HL-60/S4 treated with phorbol 12-myristate 13-acetate at 8.2 ng/mL for 4 days and 3 days (cell line): ENCODE measurements around the gene EYA2.

Experiments used
- in situ Hi-C: fragments of 300-500 bp; cut with MboI; formaldehyde crosslinking; loops from 2 replicates; pipeline ENCODE4 v1.15.0; 2022; ENCODE audit warnings: low sequenced_read_pairs

EYA2 gene

DNA sequence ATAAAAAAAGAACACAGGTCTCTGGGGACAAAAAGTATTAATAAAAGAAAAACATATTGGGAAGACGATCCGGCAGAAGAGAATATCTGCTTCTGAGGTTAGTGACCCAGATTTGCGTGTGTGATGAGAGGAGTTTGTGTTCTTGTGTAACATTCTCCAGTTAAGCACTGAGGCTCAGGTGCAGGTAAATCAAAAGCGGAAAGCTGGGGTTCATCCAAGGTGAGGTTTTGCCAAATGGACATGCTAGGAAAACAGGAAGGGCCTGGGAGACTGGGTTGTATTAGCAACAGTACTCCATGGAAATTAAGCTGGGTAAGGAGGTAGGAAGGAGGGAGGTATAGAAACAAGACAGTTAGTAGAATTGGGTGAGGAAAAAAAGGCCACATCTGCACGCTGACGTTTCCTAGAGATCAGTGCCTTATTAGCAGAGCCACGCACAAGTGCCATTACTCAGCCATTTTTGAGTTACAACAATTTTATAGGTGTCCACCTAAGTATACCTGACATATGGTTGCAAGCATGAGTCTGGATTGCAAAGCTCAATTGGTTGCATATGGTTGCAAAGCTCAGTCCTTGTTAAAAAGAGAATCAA is 322.3 kb downstream of the EYA2 start:
- in situ Hi-C loops, result no loop called here

DNA sequence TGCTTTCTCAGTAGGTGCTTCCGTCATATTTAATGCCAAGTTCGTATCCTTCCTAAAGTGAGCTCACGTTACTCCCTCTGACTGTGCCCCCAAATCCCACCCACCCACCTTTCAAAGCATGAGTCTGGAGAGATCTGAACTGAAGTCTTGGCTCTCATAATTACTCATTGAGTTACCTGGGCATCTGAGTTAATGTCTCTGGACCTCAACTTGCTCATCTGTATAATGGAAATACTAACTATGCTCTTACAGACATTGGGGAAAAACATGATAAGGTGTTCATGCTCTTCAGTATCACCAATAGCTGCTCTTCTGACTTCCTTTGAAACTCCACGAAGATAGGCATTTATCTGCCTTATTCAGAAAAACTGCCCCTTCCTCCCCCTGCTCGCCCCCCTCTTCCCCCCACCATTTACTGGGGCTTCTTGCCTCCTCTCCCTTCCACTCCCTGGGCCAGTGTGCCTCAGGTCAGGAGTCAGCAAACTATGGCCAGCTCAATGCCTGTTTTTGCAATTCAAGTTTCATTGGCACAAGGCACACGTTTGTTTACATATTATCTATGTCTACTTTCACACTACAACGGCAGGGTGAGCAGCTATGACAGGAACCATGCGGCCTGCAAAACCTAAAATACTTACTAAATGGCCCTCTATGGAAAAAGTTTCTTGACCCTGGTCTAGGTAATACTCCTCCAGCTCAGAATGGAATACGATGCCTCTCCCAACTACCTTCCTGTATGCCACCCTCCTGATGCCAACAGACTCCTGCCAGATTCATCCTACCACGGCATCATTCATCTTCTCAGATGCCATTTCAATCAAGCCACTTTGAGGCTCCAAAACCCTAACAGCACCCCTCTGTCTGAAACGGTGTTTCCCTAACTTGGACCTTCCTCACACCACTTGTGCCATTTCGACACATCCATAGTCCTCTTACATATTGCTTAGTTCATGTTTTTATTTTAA is 323.1 kb downstream of the EYA2 start:
- in situ Hi-C loops, result no loop called here

DNA sequence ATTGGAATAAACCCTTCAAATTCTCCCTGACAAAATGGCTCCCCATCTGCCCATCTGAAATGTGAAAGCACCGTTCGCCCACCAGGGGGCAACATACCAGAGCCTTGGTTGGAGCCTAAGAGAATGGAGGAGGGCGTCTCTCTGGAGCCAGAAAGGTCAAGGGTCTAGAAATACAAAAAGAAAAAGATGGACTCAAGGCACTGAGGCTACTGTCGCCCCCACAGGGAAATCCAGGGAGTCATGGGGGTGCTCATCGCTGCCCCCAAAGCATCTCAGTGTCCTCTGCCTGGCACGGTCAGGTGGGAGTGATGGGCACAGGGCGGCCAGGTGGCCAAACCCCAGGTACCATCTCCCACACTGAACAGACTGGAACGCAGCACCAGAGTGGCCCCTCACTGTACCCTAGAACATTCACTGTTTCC is 325.5 kb downstream of the EYA2 start:
- in situ Hi-C loops, result no loop called here

DNA sequence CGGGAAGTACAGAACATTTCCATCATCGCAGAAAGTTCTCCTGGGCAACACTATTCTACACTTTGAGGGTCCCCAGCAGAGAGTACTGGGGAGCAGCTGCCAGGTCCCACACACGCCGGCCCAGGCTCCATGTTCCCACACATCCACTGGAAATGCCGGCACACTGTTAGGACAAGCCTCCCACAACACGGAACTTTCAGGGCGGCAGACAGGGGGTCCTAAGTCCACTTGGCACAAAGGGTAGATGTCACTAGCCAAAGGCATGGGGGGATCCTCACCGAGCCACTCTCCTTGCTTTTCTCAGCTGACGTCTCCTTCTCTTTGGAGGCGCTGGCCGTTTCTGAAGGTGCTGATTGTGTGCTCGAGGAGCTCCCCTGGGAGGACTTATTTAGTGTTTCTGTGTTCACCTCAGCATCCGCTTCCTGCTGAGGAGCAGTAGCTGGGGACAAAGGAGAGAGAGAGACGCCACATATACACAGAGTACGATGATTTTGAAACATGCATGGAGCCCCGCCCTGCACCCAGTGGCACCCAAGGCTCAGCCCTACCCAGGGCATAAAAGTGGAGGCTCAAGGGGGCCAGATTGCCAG is 326.5 kb downstream of the EYA2 start:
- in situ Hi-C loops, result no loop called here

DNA sequence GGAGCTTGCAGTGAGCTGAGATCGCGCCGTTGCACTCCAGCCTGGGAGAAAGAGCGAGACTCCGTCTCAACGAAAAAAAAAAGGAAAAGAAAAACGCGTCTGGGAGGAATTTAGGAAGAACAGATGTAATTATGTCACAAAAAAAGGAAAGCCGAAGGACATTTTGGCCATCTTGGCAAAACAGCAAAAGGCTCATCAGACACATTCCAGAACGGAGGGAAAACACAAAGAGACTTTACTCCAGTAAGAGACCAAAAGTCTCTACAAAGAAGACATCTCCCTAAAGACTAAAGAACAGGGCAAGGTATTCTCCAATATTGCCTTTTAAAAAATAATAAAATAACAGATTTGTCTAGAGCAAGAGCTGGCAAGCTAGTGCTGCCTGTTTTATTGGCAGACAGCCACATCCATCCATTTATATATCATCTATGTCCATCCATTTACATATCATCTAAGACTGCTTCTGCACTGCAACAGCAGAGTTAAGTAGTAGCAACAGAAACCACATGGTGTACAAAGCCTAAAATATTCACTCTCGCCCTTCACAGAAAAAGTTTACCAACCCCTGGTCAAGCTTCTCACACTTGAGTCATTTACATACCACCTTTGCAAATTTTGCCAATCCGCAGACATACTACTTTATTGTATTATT is 328.0 kb downstream of the EYA2 start:
- in situ Hi-C loops, result no loop called here

DNA sequence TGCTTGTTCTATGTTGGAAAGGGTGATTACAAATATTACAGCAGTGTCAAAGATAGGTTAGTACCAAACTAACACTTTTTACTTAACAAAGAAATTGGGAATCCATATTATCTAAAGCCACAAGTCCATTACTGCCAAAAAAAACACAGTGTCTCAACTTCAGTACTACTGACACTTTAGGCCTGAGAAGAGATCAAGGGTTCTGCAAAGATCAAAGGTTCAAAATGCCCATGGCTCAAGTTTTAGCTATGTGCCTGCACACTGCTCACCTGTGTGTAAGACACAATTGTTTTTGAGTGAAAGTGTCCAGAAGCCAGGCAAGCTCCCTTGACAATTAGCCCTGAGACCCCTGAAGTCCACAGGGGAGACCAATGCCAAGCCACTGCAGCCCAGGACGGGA is 329.3 kb downstream of the EYA2 start:
- in situ Hi-C loops, result no loop called here

DNA sequence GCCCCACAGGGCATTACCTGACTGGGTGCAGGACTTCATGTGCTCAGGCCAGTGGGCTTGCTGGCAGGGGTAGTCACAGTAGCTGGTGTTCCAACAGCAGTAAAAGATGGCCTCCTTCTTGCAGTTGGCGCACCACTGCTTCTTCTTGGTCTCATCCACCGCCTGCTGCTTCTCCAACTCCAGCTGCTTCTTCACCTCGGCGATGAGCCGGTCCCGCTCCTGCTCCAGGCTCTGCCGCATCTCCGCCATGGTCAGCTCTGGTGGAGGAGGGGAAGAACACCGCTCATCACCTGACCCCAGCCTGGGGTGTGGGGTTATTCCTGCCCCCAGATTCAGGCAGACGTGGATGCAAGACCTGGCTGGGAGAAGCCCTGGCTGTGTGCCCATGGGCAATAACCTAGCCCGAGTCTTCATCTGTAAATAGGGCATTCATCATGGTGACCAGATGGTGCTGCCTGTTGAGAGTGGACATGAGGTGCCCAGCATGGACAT is 329.7 kb downstream of the EYA2 start:
- in situ Hi-C loops, result no loop called here

DNA sequence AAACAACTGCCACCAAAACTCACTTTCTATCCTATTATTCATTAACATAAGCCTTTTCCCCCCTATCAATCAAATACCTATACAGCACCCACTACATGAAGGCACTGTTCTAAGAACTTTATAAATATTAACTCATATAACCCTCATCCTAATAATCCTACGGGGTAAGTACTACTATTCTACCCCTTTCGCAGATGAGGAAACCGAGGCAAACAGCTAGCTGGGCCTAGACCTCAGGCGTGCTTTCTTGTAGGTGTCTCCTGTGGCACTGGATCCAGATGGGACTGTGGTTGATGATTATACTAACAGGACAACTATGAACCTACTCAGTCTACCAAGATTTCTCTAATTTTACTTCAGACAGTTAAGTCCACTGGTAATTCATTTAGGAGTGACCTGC is 330.2 kb downstream of the EYA2 start:
- in situ Hi-C loops, result loop anchor here (25.0 kb wide), 1 partner anchor 412 kb away; no protein-coding TSS in a partner anchor

DNA sequence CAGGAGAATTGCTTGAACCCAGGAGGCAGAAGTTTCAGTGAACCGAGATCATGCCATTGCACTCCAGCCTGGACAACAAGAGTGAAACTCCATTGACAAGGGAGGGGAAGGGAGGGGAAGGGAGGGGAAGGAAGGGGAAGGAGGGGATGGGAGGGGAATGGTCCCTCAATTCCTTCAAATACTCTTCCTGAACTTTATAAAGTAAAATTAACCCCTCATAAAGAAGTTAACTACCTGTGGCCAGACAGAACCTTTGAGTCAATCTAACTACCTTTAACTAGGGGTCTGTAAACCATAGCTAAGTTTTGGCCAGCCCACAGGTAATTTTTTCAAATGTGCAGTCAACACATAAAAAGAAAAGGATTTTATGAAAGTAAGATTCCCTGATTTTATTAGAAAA is 330.8 kb downstream of the EYA2 start:
- in situ Hi-C loops, result loop anchor here (25.0 kb wide), 1 partner anchor 412 kb away; no protein-coding TSS in a partner anchor

DNA sequence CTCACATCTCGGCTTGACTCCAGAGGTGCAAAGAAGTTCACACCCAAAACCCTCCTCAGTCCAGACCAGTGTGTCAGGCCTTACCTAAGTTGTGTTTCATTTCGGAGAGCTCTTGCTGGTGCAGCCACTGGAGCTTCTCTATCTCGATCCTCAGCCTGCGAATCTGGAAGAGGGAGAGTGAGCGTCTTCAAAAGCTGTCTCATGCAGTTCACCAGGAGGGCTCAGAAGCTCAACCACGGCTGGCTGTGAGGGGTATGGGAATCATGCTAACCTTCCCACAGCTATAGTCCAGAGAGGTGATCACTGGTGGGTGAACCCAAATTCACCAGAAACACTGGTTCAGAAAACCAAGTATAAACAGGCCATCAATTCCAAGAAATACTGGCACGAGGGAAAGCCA is 332.5 kb downstream of the EYA2 start:
- in situ Hi-C loops, result loop anchor here (25.0 kb wide), 1 partner anchor 410 kb away; no protein-coding TSS in a partner anchor

DNA sequence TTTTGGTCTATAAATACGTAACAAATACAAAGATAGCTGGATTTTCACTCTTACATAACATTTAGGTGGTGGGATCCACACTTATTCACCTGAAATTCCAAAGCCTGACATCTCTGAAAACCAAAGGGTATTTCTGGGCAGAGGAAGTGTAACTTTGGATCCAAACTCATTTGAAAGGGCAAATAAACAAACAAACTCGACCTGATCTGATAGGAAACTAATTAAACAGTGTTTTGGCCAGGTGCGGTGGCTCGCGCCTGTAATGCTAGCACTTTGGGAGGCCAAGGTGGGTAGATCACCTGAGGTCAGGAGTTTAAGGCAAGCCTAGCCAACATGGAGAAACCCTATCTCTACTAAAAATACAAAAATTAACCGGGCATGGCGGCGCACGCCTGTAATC is 332.9 kb downstream of the EYA2 start:
- in situ Hi-C loops, result loop anchor here (25.0 kb wide), 1 partner anchor 410 kb away; no protein-coding TSS in a partner anchor

DNA sequence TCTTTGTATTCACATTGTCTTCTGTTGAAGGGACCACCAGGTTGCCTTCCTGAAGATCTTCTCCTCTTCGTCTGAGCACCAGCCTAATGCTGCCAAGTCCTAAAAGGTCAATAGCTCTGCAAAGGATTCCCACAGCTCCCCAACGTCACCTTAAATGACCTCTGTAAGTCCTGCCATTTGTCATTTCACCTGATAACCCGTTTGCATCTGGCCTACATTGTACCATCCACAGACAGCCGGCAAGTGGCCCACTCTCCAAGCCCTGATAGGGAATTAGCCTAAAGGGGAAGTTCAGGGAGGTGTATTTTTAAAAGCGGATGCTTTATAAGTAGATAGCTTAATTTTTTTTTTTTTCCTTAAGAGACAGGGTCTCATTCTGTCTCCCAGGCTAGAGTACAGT is 334.0 kb downstream of the EYA2 start:
- in situ Hi-C loops, result loop anchor here (25.0 kb wide), 1 partner anchor 409 kb away; no protein-coding TSS in a partner anchor

DNA sequence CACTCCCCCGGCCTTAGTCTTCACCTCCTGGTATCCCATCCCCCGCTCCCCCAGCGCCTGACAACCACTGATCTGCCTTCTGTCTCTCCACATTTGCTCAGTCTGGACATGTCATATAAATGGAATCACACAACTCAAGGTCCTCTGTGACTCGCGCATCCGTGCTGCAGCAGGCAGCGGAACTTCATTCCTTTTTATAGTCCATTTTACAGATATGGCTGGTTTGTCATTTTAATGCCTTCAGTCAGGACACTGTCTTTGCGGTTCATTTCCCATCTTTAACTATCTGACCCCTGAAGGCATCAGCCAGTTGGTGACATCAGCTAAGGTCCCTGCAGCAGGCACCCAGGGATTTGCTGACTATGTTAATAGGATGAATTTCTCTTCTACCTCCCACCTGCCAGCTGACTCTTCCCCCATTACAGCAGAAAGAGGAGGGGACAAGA is 336.2 kb downstream of the EYA2 start:
- in situ Hi-C loops, result loop anchor here (25.0 kb wide), 1 partner anchor 406 kb away; no protein-coding TSS in a partner anchor

DNA sequence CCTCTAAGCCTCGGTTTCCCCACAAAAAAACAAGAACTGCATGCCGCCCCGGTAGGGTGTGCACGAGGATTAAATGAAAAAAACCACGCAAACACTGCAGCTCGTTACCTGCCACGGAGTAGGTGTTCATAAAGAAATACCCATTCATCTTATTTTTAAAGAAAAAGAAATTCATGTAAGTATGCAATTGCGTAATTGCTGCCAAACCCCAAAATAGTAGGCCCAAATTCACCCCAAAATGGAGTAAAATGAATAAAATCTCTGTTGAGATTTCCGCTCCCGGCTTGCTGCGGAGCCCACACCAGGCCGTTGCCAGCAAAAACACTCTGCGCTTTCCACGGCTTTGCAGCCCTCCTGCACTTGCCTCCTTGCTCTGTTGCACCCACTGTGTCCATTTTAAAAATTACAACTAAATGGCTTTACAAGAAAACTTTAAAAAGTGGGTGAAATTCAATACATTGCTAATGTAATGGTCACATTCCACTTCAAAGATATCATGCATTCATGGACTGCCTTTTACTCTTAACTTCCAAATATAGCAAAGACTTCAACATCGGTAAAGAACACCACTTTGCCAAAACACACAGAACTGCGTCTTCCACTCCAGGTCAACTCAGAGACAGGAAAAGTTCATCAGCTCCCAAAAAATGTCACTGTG is 336.9 kb downstream of the EYA2 start:
- in situ Hi-C loops, result loop anchor here (25.0 kb wide), 1 partner anchor 406 kb away; no protein-coding TSS in a partner anchor

DNA sequence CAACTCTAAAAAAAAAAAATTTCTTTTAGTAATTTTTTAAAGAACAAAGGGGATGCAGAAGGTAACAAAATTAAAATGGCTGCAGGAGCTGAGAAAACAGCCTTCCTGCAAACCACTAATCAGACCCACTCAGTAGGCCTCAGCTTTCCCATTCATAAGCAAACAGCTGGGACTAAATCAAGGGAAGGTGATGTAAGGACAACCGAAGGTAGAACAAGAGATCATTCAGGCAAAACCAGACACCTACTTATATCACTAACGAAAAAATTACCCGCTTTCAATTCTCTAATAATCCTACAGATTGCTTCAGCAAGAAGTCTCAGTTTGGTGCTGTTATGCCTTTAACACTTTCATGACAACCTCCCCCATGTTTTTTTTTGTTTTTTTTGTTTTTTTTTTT is 337.9 kb downstream of the EYA2 start:
- in situ Hi-C loops, result loop anchor here (25.0 kb wide), 1 partner anchor 405 kb away; no protein-coding TSS in a partner anchor

DNA sequence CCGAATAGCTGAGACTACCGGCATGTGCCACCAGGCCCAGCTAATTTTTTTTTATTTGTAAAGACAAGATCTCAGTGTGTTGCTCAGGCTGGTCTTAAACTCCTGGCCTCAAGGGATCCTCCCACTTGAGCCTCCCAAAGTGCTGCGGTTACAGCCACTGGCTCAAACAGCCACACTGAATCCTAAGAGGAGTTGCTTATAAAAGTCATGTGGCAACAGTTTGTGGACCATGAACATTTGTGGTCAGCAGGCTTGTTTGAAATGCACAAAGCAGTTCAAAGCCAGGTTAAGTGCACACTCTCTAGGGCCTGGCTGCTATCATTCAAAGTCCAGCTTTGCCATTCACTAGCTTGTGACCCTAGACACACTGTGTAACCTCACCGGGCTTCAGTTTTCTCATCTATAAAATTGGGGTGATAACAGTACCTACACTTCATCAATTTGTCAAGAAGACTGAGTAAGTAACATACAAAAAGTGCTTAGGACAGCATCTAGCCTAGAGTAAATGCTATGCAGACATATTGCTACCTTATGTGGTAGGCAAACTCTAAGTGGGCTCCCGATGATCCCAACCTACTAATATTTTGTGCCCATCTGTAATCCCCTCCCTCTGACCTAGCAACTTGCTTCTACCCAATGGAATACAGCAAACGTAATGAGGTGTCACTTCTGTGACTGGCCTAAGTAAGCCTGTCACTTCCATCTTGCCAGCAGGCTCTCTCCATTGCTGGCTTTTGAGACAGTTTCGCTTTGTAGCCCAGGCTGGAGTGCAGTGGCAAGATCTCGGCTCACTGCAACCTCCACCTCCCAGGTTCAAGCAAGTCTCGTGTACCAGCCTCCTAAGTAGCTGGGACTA is 338.9 kb downstream of the EYA2 start:
- in situ Hi-C loops, result loop anchor here (25.0 kb wide), 1 partner anchor 404 kb away; no protein-coding TSS in a partner anchor

DNA sequence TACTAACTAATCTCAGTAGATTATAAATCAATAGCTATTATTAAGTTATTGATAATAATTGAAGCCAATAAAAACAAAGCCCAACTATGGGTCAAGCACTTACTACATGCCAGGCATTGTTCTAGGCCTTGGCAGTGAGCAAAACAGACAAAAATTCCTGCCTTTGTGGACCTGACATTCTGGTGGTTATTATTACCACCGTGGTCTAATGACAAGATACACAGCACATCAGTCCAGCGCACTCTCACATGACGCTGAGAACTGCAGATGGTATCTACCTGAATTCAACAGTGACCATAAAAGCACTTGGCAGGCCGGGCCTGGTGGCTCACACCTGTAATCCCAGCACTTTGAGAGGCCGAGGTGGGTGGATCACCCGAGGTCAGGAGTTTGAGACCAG is 340.5 kb downstream of the EYA2 start:
- in situ Hi-C loops, result loop anchor here (25.0 kb wide), 1 partner anchor 402 kb away; no protein-coding TSS in a partner anchor

DNA sequence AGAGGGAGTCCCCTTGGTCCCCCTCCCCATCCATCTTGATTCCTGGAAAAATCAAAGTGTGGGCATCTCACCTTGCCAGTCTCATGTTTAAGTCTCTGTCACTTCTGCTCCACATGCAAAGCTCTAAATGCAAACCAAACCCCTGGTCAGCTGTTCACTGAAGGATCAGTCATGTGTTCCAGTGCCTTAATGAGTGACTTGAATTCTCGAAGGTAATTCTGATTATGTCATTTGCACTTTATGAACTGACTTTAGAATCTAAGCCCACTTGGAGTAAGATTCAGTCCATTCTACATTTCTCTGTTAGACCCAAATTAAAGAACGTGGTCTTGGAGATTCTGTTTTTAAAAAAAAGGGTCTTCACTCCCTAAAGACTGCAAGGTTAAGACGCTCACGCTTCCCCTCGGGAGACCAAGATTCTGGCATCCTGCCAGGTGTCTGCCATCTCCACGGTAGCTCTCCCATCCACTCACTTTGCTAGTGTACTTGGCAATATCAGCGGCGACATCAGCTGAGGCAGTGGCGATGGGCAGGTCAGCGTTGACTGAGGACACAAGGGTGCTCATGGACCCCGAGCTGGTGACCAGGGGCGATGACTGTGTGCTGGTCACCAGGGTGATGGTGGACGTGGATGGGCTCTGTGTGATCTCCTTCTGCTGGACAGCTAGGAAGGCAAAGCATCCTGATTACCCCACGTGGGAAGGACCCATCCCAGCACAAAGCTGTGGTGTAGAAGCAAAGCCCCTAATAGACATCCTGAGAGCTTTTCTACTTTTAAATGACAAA is 341.4 kb downstream of the EYA2 start:
- in situ Hi-C loops, result loop anchor here (25.0 kb wide), 1 partner anchor 401 kb away; no protein-coding TSS in a partner anchor
